Amniotic stem cell (primary cell): ENCODE results near the gene EFS.
A peak's percentile ranks its signal among the peaks of the same experiment; 100 is the strongest.
"Not testable (repeated sequence)": the region's sequence is repeated elsewhere in the genome, so short reads cannot be mapped to it uniquely, and the experiment has no call there.

ENCODE experiments used
- DNase-seq: peaks from one replicate; lab custom pipeline; 2025; lab: John Stamatoyannopoulos, UW

EFS gene

DNA sequence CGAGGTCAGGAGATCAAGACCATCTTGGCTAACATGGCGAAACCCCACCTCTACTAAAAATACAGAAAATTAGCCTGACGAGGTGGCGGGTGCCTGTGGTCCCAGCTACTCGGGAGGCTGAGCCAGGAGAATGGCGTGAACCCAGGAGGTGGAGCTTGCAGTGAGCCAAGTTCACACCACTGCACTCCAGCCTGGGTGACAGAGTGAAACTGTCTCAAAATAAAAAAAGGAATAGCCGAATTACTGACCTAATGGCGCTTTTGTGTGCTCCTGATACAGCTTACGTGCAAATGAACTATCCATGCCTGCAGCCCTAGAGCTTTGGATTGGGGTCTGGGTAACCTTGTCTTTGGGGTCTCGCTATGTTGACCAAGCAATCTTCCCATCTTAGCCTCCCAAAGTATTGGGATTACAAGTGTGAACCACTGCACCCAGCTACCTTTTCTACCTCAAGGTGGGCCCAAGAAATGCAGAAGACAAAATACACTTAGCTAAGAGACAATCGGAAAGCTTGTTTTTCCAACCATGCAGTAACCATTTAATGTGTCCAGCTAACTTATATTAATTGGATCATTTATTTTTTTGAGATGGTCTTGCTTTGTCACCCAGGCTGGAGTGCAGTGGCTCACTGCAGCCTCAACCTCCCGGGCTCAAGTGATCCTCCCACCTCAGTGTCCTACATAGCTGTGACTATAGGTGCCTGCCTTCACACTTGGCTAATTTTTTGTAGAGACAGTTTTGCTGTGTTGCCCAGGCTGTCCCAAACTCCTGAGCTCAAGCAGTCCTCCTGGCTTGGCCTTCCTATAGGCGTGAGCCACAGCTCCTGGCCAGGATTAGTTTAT, 38.3 kb downstream of the EFS start:
- DNase-seq: no peak

DNA sequence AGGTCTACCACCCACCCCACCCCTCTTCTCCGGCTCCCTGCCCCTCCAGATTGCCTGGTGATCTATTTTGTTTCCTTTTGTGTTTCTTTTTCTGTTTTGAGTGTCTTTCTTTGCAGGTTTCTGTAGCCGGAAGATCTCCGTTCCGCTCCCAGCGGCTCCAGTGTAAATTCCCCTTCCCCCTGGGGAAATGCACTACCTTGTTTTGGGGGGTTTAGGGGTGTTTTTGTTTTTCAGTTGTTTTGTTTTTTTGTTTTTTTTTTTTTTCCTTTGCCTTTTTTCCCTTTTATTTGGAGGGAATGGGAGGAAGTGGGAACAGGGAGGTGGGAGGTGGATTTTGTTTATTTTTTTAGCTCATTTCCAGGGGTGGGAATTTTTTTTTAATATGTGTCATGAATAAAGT, 39.2 kb downstream of the EFS start:
- not testable (repeated sequence) for DNase-seq

GRCh38 chr14:23324993-23325392, 40.0 kb downstream of the EFS start:
- no peak for DNase-seq

- DNase-seq: no peak
Observed at GRCh38 chr14:23324455-23324846, 40.5 kb downstream of the EFS start.

- DNase-seq: no peak
Observed at GRCh38 chr14:23323838-23324454, 41.0 kb downstream of the EFS start.

DNA sequence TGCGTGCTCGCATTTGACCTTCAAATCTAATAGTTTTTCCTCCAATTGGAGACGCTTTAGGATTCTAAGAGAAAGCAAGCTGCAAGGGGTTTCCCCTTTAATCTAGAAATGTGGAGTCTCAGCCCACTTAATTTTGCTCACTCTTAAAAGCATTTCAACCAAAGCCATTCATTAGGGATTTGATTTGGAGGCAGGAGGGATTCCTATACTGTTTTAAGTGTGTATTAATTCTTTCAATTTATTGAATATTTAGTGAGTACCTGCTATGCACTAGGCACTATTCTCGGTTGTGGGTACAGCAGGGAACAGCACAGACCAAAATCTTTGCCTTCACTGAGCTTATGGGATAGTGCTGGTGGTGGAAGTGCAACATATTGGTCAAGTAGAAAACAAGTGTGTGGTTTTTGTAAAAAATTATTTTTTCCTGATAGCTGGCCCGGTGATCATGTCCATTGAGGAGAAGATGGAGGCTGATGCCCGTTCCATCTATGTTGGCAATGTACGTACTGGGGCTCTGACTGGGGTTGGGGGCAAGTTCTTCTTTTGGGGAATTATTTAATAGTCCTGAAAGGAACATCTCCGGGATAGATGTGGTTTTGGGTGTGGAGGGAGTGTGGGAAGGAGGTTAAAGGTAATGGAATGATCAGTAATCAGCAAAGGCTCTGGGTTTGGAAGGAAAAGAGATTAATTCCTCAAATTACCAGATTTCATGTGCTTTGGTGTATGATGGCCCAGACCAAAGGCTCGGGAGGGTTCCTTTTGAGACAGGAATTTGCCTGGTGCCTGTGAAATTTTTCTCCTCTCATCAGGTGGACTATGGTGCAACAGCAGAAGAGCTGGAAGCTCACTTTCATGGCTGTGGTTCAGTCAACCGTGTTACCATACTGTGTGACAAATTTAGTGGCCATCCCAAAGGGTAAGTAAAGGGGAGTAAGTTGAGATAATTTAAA, 42.1 kb downstream of the EFS start:
- DNase-seq: no peak

- DNase-seq: peak; percentile 33
Observed at GRCh38 chr14:23321572-23322547, 43.1 kb downstream of the EFS start.

- peak; percentile 99 for DNase-seq
Observed at GRCh38 chr14:23320584-23321571, 44.1 kb downstream of the EFS start, which contains the start of gene PABPN1. TSS of gene PABPN1 (plus strand) at chr14:23321457. CDS start at chr14:23321470, 13 bp downstream.

DNA sequence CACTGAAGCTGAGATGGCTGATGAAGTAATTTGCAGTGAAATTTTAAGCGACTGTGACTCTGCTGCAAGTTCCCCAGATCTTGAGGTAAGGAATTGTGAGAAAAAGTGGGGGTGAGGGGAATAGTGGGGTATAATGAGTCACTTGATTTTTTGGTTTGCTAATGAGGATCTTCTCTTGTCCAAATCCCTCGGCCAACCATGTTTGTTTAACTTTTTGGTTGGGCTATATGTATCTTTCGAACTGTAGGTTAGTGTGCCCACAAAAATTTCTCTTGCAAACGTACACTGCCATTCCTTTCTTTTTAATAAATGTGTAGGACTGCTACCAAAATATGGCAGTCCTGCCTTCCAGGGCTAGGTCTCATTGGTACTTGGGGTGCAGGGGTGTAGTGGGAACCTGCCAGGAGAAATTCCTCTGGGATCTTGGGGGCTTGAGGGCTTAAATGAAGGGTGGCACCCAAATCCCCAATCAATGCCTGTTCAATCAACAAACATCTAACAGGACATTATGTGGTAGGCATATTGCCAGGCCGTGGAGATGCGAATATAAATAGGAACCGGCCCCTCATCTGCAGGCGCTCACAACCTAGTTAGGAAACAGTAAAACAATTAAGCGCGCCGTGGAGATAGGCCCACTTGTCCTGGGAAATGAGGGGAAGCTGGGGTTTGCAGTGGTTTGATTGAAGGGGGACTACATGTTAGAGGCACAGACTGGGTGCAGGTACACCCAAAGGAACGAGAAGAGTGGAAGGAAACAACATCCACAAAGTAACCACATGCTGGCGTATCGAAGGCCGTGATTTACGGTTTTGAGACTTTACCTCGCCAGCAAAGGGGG, 45.0 kb downstream of the EFS start:
- no peak for DNase-seq

DNA sequence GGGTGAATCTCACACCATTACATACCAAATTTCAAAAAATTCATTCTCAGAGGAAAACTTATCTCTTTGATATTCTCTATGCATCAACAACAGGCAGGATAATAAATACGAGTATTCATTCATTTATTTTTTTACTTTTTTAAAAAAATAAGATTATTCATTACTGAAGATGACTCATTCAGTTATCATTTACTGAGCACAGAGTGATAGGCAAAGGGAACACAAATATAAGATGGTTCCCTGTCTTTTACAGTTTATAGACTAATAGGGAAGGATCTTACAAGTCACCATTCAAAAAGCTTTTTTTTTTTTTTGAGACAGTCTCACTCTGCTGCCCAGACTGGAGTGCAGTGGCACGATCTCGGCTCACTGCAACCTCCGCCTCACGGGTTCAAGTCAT, 48.7 kb downstream of the EFS start:
- DNase-seq: no peak

DNA sequence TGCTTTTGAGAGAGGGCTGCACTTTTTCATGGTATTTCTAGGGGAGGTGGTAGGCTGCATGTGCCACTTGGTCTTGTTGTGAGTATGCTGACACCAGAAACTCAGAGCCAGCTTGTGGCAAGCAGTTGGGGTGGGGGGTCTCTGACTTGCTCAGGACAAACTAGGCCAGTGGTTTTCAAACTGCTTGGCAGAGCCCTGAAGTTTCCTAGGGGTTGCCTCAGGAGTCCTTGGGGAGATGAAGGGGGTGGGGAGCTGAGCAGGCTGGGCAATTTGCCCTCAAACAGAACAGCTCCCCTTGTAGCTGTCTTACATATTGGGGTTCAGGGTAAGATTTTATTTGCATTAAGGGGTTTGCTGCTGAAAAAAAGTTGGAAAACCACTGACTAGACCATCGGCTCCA, 54.4 kb downstream of the EFS start:
- no peak for DNase-seq

GRCh38 chr14:23308721-23309445, 56.1 kb downstream of the EFS start:
- DNase-seq: no peak

- no peak for DNase-seq
Observed at GRCh38 chr14:23307687-23308644, 57.0 kb downstream of the EFS start.

DNA sequence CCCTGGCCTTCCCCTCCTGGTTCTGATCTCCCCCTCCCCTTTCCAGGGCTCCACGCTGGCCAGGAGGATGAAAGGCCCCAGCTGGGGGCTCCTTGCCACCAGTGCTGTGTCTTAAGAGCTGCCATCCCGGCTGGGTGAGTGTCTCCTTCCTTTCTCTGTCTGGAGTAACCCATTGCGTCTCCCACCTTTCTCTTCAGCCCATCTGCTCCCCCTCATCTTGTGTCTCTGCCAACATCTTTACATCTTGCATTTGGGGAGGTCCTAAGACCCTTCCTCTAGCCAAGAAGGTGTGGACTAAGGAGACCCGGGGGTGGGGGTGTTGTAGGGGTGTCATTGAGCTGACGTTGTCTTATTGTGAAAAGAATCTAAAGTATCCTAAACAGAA, 57.8 kb downstream of the EFS start:
- no peak for DNase-seq

- peak; percentile 78 for DNase-seq
Observed at GRCh38 chr14:23306412-23307145, 58.4 kb downstream of the EFS start, which contains the start of gene BCL2L2. TSS of gene BCL2L2 (plus strand) at chr14:23306833. CDS start at chr14:23307768, 935 bp downstream.
